IMR-90 (cell line): ENCODE measurements around the gene ZNF277. TPM values are rescaled to one million over a fixed set of nuclear protein-coding genes. Genes with fewer than 3 reads are reported as not detected.
"Not testable (repeated sequence)": the region's sequence is repeated elsewhere in the genome, so short reads cannot be mapped to it uniquely, and the experiment has no call there.

Experiments
- ATAC-seq: fragments of 200-7000 bp; cut with Tn5 transposase; 2 replicates; pipeline ENCODE4 v1.9.1; 2020; ENCODE audit warnings: low read depth, mild to moderate bottlenecking, moderate library complexity
- BruUV-seq: library from RNA; stranded (reverse); fragments of 400-500 nt; replicated peaks from 2 replicates; lab custom pipeline; 2021; lab: Mats Ljungman, UMichigan
- CTCF ChIA-PET: fragments of 300-600 bp; formaldehyde crosslinking; extraction: SDS; loops from one replicate; lab custom pipeline; 2021; ENCODE audit warnings: antibody characterized with exemption; lab: Yijun Ruan, JAX
- POLR2A ChIA-PET: fragments of 300-600 bp; sonication (Branson Sonifier 250); formaldehyde crosslinking; loops from one replicate; lab custom pipeline; 2022; ENCODE audit warnings: antibody characterized with exemption; ENCODE audit not compliant: unreplicated experiment; lab: Charles Lee
- DNase-seq: peaks from one replicate; pipeline ENCODE4 v3.0.0; 2013
- H2AFZ ChIP-seq: replicated peaks from 2 replicates; pipeline ENCODE3; 2013; ENCODE audit warnings: low read length, mild to moderate bottlenecking; ENCODE audit not compliant: poor library complexity
- H2AK5ac ChIP-seq: 2 replicates; pipeline ENCODE4 v1.6.1; 2013; ENCODE audit warnings: low read depth, low read length, inconsistent platforms
- H2AK9ac ChIP-seq: replicated peaks from 2 replicates; pipeline ENCODE3; 2013; ENCODE audit warnings: mild to moderate bottlenecking, low read depth, low read length, moderate library complexity; ENCODE audit not compliant: poor library complexity
- H2BK120ac ChIP-seq: 2 replicates; pipeline ENCODE4 v1.6.1; 2013; ENCODE audit warnings: low read depth, low read length, inconsistent platforms
- H2BK15ac ChIP-seq: 3 replicates; pipeline ENCODE4 v1.6.1; 2013; ENCODE audit warnings: low read depth, low read length, inconsistent platforms
- H2BK20ac ChIP-seq: 2 replicates; pipeline ENCODE4 v1.6.1; 2013; ENCODE audit warnings: low read depth, mild to moderate bottlenecking, inconsistent platforms, low read length, moderate library complexity
- H2BK5ac ChIP-seq: 2 replicates; pipeline ENCODE4 v1.6.1; 2013; ENCODE audit warnings: mild to moderate bottlenecking, low read depth, low read length, inconsistent platforms; ENCODE audit not compliant: poor library complexity, severe bottlenecking
- H3K14ac ChIP-seq: replicated peaks from 2 replicates; pipeline ENCODE4 v1.6.1; 2013; ENCODE audit warnings: low read depth, low read length, inconsistent platforms
- H3K18ac ChIP-seq: 2 replicates; pipeline ENCODE4 v1.6.1; 2013; ENCODE audit warnings: low read depth, low read length, control low read depth
- H3K23ac ChIP-seq: 2 replicates; pipeline ENCODE4 v1.6.1; 2013; ENCODE audit warnings: low read depth, low read length, inconsistent platforms
- H3K27ac ChIP-seq: 2 replicates; pipeline ENCODE4 v1.5.1; 2013; ENCODE audit warnings: mild to moderate bottlenecking, control low read depth, low read length; ENCODE audit not compliant: insufficient read depth
- H3K27me3 ChIP-seq: 2 replicates; pipeline ENCODE4 v1.6.1; 2013; ENCODE audit warnings: low read length; ENCODE audit not compliant: control insufficient read depth, insufficient read depth
- H3K36me3 ChIP-seq: 2 replicates; pipeline ENCODE4 v1.6.1; 2013; ENCODE audit warnings: low read length, mixed read lengths; ENCODE audit not compliant: control insufficient read depth, insufficient read depth
- H3K4ac ChIP-seq: 2 replicates; pipeline ENCODE4 v1.6.1; 2013; ENCODE audit warnings: low read depth, low read length, inconsistent platforms
- H3K4me1 ChIP-seq: 2 replicates; pipeline ENCODE4 v1.6.1; 2013; ENCODE audit warnings: low read length, mixed read lengths; ENCODE audit not compliant: control insufficient read depth, insufficient read depth
- H3K4me2 ChIP-seq: 2 replicates; pipeline ENCODE4 v1.6.1; 2013; ENCODE audit warnings: low read depth, mild to moderate bottlenecking, control low read depth, low read length, moderate library complexity
- H3K4me3 ChIP-seq: 2 replicates; pipeline ENCODE4 v1.5.1; 2013; ENCODE audit warnings: low read depth, mild to moderate bottlenecking, control low read depth, low read length, moderate library complexity; ENCODE audit not compliant: insufficient read depth
- H3K56ac ChIP-seq: 2 replicates; pipeline ENCODE4 v1.6.1; 2013; ENCODE audit warnings: low read length, inconsistent platforms; ENCODE audit not compliant: insufficient read depth; ENCODE audit errors: extremely low read depth
- H3K79me1 ChIP-seq, 2 experiments: 2 replicates each; pipeline ENCODE4 v1.6.1; 2013; ENCODE audit warnings: low read length in 2 of 2, inconsistent platforms in 1 of 2, low read depth in 1 of 2
- H3K9ac ChIP-seq: 2 replicates; pipeline ENCODE4 v1.6.1; 2013; ENCODE audit warnings: low read depth, low read length, control low read depth
- H3K9me1 ChIP-seq: 2 replicates; pipeline ENCODE4 v1.6.1; 2013; ENCODE audit warnings: low read length, inconsistent platforms; ENCODE audit not compliant: insufficient read depth
- H3K9me3 ChIP-seq: 2 replicates; pipeline ENCODE4 v1.6.1; 2013; ENCODE audit warnings: low read length; ENCODE audit not compliant: control insufficient read depth, insufficient read depth
- H4K20me1 ChIP-seq: 2 replicates; pipeline ENCODE4 v1.6.1; 2013; ENCODE audit warnings: low read length, inconsistent platforms; ENCODE audit not compliant: insufficient read depth
- H4K5ac ChIP-seq: 2 replicates; pipeline ENCODE4 v1.6.1; 2013; ENCODE audit warnings: mild to moderate bottlenecking, low read depth, low read length, control low read depth
- H4K8ac ChIP-seq, 2 experiments: 2 replicates each; pipeline ENCODE4 v1.6.1; 2013; ENCODE audit warnings: low read depth in 2 of 2, low read length in 2 of 2, control low read depth in 1 of 2, inconsistent platforms in 1 of 2
- H4K91ac ChIP-seq: 2 replicates; pipeline ENCODE4 v1.6.1; 2013; ENCODE audit warnings: low read depth, low read length, inconsistent platforms; ENCODE audit not compliant: insufficient read depth
- BHLHE40 ChIP-seq: fragments of 150-350 bp; IDR thresholded peaks from 2 replicates; pipeline ENCODE4 v1.6.1; 2016; ENCODE audit warnings: mild to moderate bottlenecking, low read depth, low read length
- CHD1 ChIP-seq: IDR thresholded peaks from 2 replicates; pipeline ENCODE4 v1.6.1; 2012; ENCODE audit warnings: low read depth, low read length, improper control_type of control experiment
- ELK1 ChIP-seq: fragments of 150-350 bp; IDR thresholded peaks from 2 replicates; pipeline ENCODE4 v1.6.1; 2016; ENCODE audit warnings: low read depth, mild to moderate bottlenecking, low read length, moderate library complexity, borderline replicate concordance
- FOS ChIP-seq: fragments of 150-350 bp; IDR thresholded peaks from 2 replicates; pipeline ENCODE4 v1.6.1; 2016; ENCODE audit warnings: low read depth, low read length
- MAFK ChIP-seq: IDR thresholded peaks from 2 replicates; pipeline ENCODE4 v1.6.1; 2012; ENCODE audit warnings: low read depth, low read length, improper control_type of control experiment
- MAZ ChIP-seq: IDR thresholded peaks from 2 replicates; pipeline ENCODE4 v1.6.1; 2012; ENCODE audit warnings: low read depth, mild to moderate bottlenecking, low read length, improper control_type of control experiment, moderate library complexity, borderline replicate concordance
- MXI1 ChIP-seq: IDR thresholded peaks from 2 replicates; pipeline ENCODE4 v1.6.1; 2012; ENCODE audit warnings: low read depth, mild to moderate bottlenecking, low read length, moderate library complexity, borderline replicate concordance
- NFE2L2 ChIP-seq: fragments of 150-350 bp; IDR thresholded peaks from 2 replicates; pipeline ENCODE4 v1.6.1; 2016; ENCODE audit warnings: low read depth, mild to moderate bottlenecking, low read length
- RCOR1 ChIP-seq: IDR thresholded peaks from 2 replicates; pipeline ENCODE4 v1.6.1; 2012; ENCODE audit warnings: mild to moderate bottlenecking, low read length, improper control_type of control experiment; ENCODE audit not compliant: insufficient replicate concordance
- SMC3 ChIP-seq: fragments of 150-350 bp; IDR thresholded peaks from 2 replicates; pipeline ENCODE4 v1.6.1; 2016; ENCODE audit warnings: low read depth, mild to moderate bottlenecking, antibody characterized with exemption, low read length, moderate library complexity
- WGBS, 2 experiments: methylation state at CpG; one replicate each; pipeline versions ENCODE4 v1.1.5 to v1.1.7; 2013; ENCODE audit warnings: missing lambda C conversion rate in 2 of 2; ENCODE audit not compliant: insufficient read length in 1 of 2; ENCODE audit errors: extremely low coverage in 2 of 2; 5-methylcytosine and 5-hydroxymethylcytosine counted together
- dilution Hi-C: fragments of 300-500 bp; cut with HindIII; formaldehyde crosslinking; loops from one replicate; pipeline ENCODE4 v1.14.3; 2018; ENCODE audit warnings: low sequenced_read_pairs; ENCODE audit not compliant: unreplicated experiment
- in situ Hi-C: fragments of 300-500 bp; cut with MboI; formaldehyde crosslinking; loops from 3 replicates; pipeline ENCODE4 v1.14.3; 2019; ENCODE audit warnings: low sequenced_read_pairs, inconsistent platforms, mixed read lengths
- intact Hi-C: fragments of 100-400 bp; cut with micrococcal nuclease; formaldehyde crosslinking; loops from 2 replicates; pipeline ENCODE4 v1.10.0; 2022
- polyA plus RNA-seq, 3 experiments: library from polyadenylated mRNA; depleted of rRNA; stranded (reverse); fragments of >200 nt; gene quantifications; 2 replicates each; pipeline ENCODE4 v1.2.3, GENCODE V29; 2012; ENCODE audit warnings: low replicate concordance in 1 of 3
- total RNA-seq: library from RNA; depleted of rRNA; stranded (reverse); fragments of >200 nt; gene quantifications from 2 replicates; pipeline ENCODE4 v1.2.3, GENCODE V29; 2012

Gene ZNF277
- total and polyA plus RNA-seq, 2 of the 4 experiments (the other 2 are of a cell fraction) = 7.3 to 21.3 TPM

- no peaks in the 10 kb centered on the region for H3K9me3 ChIP-seq
- no peak overlapping the region for H3K27ac ChIP-seq
- no peak overlapping the region for H2BK5ac ChIP-seq
- no peak overlapping the region for H2AFZ ChIP-seq
- POLR2A ChIA-PET = no interaction called here
- WGBS, 2 experiments = no CpG with 5 or more reads among the region's 2 CpGs
- no peak overlapping the region for H3K4me2 ChIP-seq
- BruUV-seq = no TSS peak
- H2AK9ac ChIP-seq = no peak overlapping the region
- no peak overlapping the region for H3K23ac ChIP-seq
- CTCF ChIA-PET = no interaction called here
- no peaks in the 10 kb centered on the region for H3K36me3 ChIP-seq
- no peaks in the 10 kb centered on the region for H3K4me1 ChIP-seq
- intact Hi-C loops = no loop called here
- H3K4me3 ChIP-seq = no peak overlapping the region
- no peak for ATAC-seq
- no peak for DNase-seq
- no peaks in the 10 kb centered on the region for H4K20me1 ChIP-seq
- dilution Hi-C loops = no loop called here
- no peak overlapping the region for H4K5ac ChIP-seq
- no peak overlapping the region for H3K9ac ChIP-seq
- no peak overlapping the region for H3K56ac ChIP-seq
- no peak overlapping the region for H2BK120ac ChIP-seq
- no peak overlapping the region for H2BK15ac ChIP-seq
- in situ Hi-C loops = no loop called here
- peaks cover 4 to 9% of the 10 kb centered on the region in 2 experiments; a peak in 2 of 4 replicates for H3K79me1 ChIP-seq
- no peak overlapping the region for H4K91ac ChIP-seq
- H4K8ac ChIP-seq = no peak overlapping the region
- H3K18ac ChIP-seq = no peak overlapping the region
- no peak overlapping the region for H2BK20ac ChIP-seq
- TF ChIP-seq MXI1 = no peak
- no peak for TF ChIP-seq MAFK
- no peak for TF ChIP-seq MAZ
- TF ChIP-seq RCOR1 = no peak
- TF ChIP-seq ELK1 = no peak
- TF ChIP-seq NFE2L2 = no peak
- no peak for TF ChIP-seq CHD1
- TF ChIP-seq FOS = no peak
- no peak for TF ChIP-seq BHLHE40
- TF ChIP-seq SMC3 = no peak
- H2AK5ac ChIP-seq = no peak overlapping the region
- no peak overlapping the region for H3K14ac ChIP-seq
- no peaks in the 10 kb centered on the region for H3K9me1 ChIP-seq
- H3K27me3 ChIP-seq = no peaks in the 10 kb centered on the region
- no peak overlapping the region for H3K4ac ChIP-seq
These were observed 42.1 kb downstream of the ZNF277 start for GRCh38 chr7:112248598-112248997.

- H4K5ac ChIP-seq, H3K23ac ChIP-seq, H3K27ac ChIP-seq, in situ Hi-C loops, H4K91ac ChIP-seq, H3K36me3 ChIP-seq, H3K4ac ChIP-seq, DNase-seq, H3K14ac ChIP-seq, H3K4me1 ChIP-seq, intact Hi-C loops, H3K4me3 ChIP-seq, dilution Hi-C loops, ATAC-seq, BruUV-seq, H2BK15ac ChIP-seq, H2BK5ac ChIP-seq, H2BK120ac ChIP-seq, H3K4me2 ChIP-seq, H2AFZ ChIP-seq, H2AK5ac ChIP-seq, H3K56ac ChIP-seq, H3K18ac ChIP-seq, H3K9ac ChIP-seq, H2BK20ac ChIP-seq, H3K9me1 ChIP-seq, H4K8ac ChIP-seq, POLR2A ChIA-PET, H3K9me3 ChIP-seq, H4K20me1 ChIP-seq, H2AK9ac ChIP-seq, H3K27me3 ChIP-seq, CTCF ChIA-PET: not testable (repeated sequence)
- no CpG with 5 or more reads among the region's 13 CpGs for WGBS, 2 experiments
- peaks cover 10 to 11% of the 10 kb centered on the region in 2 experiments; a peak in 2 of 4 replicates for H3K79me1 ChIP-seq
These were observed 43.5 kb downstream of the ZNF277 start for GRCh38 chr7:112249967-112250366.
